NB4 (cell line): ENCODE data around the gene CUTA.
"Not testable (repeated sequence)": the region's sequence is repeated elsewhere in the genome, so short reads cannot be mapped to it uniquely, and the experiment has no call there.

Experiments
- MYC ChIP-seq: IDR thresholded peaks from 2 replicates; pipeline ENCODE4 v1.6.1; 2011; ENCODE audit warnings: low read depth, low read length
- POLR2A ChIP-seq: IDR thresholded peaks from 2 replicates; pipeline ENCODE4 v1.6.1; 2011; ENCODE audit warnings: mild to moderate bottlenecking; ENCODE audit not compliant: insufficient read length; ENCODE audit errors: extremely low read depth
- TF ChIP-seq, protein P1 (sequence below): IDR thresholded peaks from one replicate; pipeline ENCODE4 v1.5.1; 2012; ENCODE audit warnings: low read depth, low read length

DNA sequence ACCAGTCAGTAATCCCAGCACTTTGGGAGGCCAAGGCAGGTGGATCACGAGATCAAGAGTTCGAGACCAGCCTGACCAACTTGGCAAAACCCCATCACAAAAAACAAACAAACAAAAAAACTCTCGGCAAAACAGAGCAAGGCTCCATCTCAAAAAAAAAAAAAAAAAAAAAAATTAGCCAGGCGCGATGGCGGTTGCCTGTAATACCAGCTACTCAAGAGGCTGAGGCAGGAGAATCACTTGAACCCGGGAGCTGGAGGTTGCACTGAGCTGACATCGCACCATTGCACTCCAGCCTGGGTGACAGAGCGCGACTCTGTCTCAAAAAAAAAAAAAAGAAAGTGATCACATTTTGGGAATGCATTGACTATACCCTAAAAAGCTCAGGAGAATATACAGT lies 38.7 kb downstream of the CUTA start:
- TF ChIP-seq, protein P1, sequence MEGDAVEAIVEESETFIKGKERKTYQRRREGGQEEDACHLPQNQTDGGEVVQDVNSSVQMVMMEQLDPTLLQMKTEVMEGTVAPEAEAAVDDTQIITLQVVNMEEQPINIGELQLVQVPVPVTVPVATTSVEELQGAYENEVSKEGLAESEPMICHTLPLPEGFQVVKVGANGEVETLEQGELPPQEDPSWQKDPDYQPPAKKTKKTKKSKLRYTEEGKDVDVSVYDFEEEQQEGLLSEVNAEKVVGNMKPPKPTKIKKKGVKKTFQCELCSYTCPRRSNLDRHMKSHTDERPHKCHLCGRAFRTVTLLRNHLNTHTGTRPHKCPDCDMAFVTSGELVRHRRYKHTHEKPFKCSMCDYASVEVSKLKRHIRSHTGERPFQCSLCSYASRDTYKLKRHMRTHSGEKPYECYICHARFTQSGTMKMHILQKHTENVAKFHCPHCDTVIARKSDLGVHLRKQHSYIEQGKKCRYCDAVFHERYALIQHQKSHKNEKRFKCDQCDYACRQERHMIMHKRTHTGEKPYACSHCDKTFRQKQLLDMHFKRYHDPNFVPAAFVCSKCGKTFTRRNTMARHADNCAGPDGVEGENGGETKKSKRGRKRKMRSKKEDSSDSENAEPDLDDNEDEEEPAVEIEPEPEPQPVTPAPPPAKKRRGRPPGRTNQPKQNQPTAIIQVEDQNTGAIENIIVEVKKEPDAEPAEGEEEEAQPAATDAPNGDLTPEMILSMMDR = not testable (repeated sequence)
- TF ChIP-seq MYC, POLR2A: not testable (repeated sequence)
